DMS 273 (cell line): ENCODE results near the gene SYPL1.
A peak's percentile ranks its signal among the peaks of the same experiment; 100 is the strongest.
"Not testable (repeated sequence)": the region's sequence is repeated elsewhere in the genome, so short reads cannot be mapped to it uniquely, and the experiment has no call there.

Experiments used
- DNase-seq: peaks from one replicate; lab custom pipeline; 2025; ENCODE audit not compliant: unreplicated experiment; lab: John Stamatoyannopoulos, UW

Gene SYPL1

GRCh38 chr7:106112118-106112971 lies at the start of gene SYPL1:
SYPL1 (minus strand) TSS chr7:106112312; CDS start chr7:106112208, 104 bp downstream.
- peak; percentile 98 for DNase-seq

- DNase-seq, result no peak
These were observed 42.9 kb upstream of the SYPL1 start for GRCh38 chr7:106155027-106155426.

DNA sequence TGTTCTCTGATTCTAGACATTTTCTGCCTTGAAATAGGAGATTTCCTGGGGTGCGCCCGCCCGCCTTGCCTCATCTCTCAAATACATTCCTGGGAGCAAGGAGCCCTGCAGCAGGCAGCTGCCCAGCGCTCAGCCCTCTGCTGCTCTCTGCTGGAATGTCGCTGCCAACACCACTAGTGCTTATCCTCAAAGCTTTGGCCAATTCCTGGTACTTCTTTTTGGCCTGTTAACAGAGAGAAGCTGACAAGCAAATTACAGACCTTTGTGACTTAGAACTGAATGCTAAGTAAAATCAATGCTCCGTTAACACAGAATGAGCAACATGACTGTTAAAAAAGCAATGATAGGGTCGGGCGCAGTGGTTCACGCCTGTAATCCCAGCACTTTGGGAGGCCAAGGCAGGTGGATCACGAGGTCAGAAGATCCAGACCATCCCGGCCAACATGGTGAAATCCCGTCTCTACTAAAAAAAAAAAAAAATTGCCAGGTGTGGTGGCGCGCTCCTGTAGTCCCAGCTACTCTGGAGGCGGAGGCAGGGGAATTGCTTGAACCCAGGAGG lies 41.9 kb upstream of the SYPL1 start:
- peak; percentile 95 for DNase-seq

DNA sequence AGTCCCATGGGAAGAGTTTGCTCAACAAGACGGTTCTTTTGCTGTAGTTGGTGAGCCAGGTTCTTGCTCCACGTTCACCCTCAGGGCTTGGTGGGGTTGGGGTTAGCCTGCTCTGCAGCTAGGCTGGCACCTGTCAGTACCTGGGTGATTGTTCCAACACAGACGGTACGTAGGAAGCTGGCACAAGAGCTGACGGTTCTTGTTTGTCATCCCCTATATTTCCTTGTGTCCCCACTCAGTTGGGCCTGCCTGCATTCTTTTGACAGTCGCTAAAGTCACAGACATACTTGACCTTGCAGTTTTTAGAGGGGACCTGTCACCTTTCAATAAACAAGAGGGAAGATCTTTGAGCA lies 40.2 kb upstream of the SYPL1 start:
- DNase-seq, result no peak

GRCh38 chr7:106151459-106152312 lies 39.6 kb upstream of the SYPL1 start:
- peak; percentile 22 for DNase-seq

DNA sequence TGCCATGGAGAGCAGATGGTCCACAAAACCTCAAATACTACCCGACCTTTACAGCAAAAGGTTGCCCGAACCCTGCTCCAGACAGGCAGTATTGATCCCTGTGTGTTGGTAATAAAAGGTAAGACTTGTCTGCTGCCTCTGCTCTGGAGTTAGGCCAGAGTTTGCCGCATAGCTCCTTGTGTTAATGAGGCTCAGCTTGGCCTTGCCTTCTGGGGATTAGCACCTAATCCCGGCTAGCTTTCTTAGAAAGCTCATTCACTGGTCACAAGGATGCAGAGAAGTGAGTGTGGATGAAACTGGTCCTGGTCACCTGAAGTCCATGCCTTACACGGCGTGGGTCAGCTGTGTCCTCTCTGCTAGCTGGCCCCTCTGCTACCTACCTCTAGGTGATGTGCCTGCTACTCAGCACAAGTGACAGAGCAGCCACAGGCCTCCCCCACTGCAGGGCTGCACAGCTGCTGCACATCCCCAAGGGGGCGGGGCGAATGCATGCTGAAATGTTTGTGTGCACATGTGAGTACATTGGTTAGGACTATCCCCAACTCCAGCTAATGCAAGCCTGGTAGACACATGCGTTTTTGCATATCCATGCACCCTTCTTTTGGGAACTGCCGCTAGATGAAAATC lies 31.7 kb upstream of the SYPL1 start:
- peak; percentile 71 for DNase-seq

DNA sequence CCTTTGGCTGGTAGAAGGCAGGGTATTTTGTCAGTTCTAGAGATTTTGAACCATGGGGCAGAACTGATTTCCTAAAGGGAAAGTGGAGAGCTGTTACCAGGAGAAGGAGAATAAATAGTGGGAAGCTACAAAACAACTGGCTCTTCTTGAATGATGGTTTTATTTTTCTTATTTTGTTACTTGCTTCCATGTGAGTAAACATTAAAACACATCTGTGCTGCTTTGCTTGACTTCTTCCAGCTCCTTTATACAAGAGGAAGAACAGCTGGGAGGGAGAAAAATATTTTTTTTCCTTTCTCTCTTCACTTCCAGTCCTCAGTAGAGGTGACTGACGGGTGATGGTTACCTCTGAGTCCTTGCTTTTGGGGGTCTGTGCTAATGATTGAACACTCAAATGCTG lies 30.0 kb upstream of the SYPL1 start:
- DNase-seq, result peak; percentile 20

GRCh38 chr7:106140406-106141173 lies 28.5 kb upstream of the SYPL1 start:
- DNase-seq, result peak; percentile 78

- peak; percentile 91 for DNase-seq
These were observed 27.4 kb upstream of the SYPL1 start for GRCh38 chr7:106139265-106140251.

DNA sequence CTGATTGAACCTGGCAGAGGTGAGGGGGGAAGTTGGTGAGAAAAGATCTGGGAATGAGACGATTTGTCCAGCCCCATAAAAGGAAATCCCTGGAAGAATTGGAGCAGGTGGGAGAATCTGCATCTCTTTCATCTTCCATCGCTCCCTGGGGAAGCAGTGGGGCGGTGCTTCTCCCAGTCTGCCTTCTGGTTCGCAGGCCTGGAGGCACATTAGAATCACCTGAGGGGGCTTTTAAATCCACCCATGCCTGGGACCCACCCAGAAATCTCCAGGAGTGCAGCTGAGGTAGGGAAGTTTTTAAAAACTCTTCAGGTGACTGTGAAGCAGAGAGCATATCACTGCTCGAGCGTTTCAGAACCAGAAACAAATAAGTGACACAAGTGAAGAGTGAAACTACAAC lies 26.7 kb upstream of the SYPL1 start:
- peak; percentile 91 for DNase-seq

DNA sequence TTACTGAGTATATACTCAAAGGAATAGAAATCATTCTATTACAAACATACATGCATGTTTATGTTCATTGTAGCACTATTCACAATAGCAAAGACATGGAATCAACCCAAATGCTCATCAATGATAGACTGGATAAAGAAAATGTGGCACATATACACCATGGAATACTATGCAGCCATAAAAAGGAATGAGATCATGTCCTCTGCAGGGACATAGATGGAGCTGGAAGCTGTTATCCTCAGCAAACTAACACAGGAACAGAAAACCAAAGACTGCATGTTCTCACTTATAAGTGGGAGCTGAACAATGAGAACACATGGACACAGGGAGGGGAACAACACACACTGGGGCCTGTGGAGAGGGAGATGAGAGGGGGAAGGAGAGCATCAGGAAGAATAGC lies 26.1 kb upstream of the SYPL1 start:
- not testable (repeated sequence) for DNase-seq

- peak; percentile 66 for DNase-seq
These were observed 22.1 kb upstream of the SYPL1 start for GRCh38 chr7:106134241-106134640.

- DNase-seq, result no peak
These were observed 17.2 kb upstream of the SYPL1 start for GRCh38 chr7:106129291-106129690.

DNA sequence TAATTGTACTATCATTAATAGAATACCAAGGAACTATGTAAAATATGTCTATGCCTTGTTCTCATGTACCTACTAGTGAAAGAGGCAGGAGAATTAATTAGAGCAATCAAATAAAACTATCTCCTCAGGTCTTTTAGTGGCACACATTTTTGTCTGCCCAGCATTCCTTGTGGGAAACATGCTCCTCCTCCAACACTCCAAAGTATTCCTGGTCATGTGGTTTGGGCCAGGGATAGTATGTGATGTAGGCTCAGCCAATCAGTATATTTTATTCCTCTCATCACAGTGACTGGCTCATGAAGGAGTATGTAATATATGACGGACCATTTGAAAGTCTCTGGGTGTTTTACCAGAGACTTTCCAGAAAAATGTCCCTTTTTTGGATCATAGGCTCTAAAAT lies 16.7 kb upstream of the SYPL1 start:
- DNase-seq, result no peak

- peak; percentile 22 for DNase-seq
These were observed 16.1 kb upstream of the SYPL1 start for GRCh38 chr7:106127984-106128780.

GRCh38 chr7:106126170-106126938 lies 14.2 kb upstream of the SYPL1 start:
- DNase-seq, result peak; percentile 25

DNA sequence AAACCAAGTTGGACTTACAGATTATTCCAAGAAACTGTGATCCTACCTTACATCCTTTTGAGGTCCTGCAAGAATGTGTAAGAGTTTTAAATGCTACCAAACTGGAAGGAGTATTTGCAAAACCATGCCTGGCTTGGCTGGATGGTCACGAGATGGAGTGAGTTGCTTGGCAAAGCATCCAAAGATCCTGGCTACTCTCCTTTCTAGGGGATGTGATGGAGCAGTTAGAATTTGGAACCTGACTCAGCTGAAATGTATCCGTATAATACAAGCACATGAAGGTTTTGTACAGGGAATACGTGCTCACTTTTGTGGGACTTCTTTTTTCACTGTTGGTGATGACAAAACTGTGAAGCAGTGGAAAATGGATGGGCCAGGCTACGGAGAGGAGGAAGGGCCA lies 13.3 kb upstream of the SYPL1 start:
- DNase-seq, result no peak

GRCh38 chr7:106124186-106124585 lies 12.1 kb upstream of the SYPL1 start:
- DNase-seq, result no peak
